ENCODE results near the gene OR51Q1. TPM values are rescaled to one million over a fixed set of nuclear protein-coding genes. Genes with fewer than 3 reads are reported as not detected.

Gene OR51Q1, protein sequence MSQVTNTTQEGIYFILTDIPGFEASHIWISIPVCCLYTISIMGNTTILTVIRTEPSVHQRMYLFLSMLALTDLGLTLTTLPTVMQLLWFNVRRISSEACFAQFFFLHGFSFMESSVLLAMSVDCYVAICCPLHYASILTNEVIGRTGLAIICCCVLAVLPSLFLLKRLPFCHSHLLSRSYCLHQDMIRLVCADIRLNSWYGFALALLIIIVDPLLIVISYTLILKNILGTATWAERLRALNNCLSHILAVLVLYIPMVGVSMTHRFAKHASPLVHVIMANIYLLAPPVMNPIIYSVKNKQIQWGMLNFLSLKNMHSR
- total RNA-seq (ENCODE audit: unreplicated experiment): not detected
- long read RNA-seq: 0 reads

DNA sequence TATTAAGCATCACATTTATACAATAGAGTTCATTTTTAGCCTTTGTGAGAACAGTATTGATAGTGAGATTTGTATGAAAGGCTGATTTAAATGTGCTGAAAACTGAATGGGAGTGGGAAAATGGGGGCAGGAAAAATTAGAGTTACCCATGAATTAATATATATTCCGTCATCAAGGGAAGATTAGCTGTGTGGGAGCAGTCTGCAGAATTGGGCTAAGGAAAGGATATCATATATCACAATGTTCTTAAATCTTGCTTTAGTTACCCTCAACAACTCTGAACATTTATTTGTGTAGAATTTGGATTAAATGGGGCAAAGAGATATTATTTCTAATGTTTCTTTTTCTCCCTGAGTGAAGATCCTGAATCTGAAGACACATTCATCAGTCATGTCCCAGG is at the start of gene OR51Q1:
TSS of gene OR51Q1 (plus strand) at position 301 of the 400 bp plus-strand sequence. CDS start at position 391, 90 bp downstream.
- H3K4me1 Mint-ChIP-seq (ENCODE audit: unreplicated experiment): peaks cover 27% of the 10 kb centered on the region
- H3K36me3 Mint-ChIP-seq (ENCODE audit: low read depth, unreplicated experiment): no peaks in the 10 kb centered on the region
- no peak for DNase-seq (ENCODE audit: low spot score)
- H3K9me3 Mint-ChIP-seq (ENCODE audit: unreplicated experiment): no peaks in the 10 kb centered on the region
- no peak within 1 kb of the TSS for H3K4me3 Mint-ChIP-seq (ENCODE audit: unreplicated experiment)
- H3K27ac Mint-ChIP-seq (ENCODE audit: unreplicated experiment): no peak within 1 kb of the TSS
- TF ChIP-seq, protein P1, sequence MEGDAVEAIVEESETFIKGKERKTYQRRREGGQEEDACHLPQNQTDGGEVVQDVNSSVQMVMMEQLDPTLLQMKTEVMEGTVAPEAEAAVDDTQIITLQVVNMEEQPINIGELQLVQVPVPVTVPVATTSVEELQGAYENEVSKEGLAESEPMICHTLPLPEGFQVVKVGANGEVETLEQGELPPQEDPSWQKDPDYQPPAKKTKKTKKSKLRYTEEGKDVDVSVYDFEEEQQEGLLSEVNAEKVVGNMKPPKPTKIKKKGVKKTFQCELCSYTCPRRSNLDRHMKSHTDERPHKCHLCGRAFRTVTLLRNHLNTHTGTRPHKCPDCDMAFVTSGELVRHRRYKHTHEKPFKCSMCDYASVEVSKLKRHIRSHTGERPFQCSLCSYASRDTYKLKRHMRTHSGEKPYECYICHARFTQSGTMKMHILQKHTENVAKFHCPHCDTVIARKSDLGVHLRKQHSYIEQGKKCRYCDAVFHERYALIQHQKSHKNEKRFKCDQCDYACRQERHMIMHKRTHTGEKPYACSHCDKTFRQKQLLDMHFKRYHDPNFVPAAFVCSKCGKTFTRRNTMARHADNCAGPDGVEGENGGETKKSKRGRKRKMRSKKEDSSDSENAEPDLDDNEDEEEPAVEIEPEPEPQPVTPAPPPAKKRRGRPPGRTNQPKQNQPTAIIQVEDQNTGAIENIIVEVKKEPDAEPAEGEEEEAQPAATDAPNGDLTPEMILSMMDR (IDR thresholded peaks at IDR 0.05; ENCODE audit: unreplicated experiment): no peak
- peaks cover 1% of the 10 kb centered on the region for H3K27me3 Mint-ChIP-seq (ENCODE audit: unreplicated experiment)

- H3K9me3 Mint-ChIP-seq (ENCODE audit: unreplicated experiment): no peaks in the 10 kb centered on the region
- H3K4me1 Mint-ChIP-seq (ENCODE audit: unreplicated experiment): no peaks in the 10 kb centered on the region
- no peaks in the 10 kb centered on the region for H3K27me3 Mint-ChIP-seq (ENCODE audit: unreplicated experiment)
- no peak overlapping the region for H3K4me3 Mint-ChIP-seq (ENCODE audit: unreplicated experiment)
- TF ChIP-seq, protein P1 (IDR thresholded peaks at IDR 0.05; ENCODE audit: unreplicated experiment): peak; percentile 88
- no peaks in the 10 kb centered on the region for H3K36me3 Mint-ChIP-seq (ENCODE audit: low read depth, unreplicated experiment)
- H3K27ac Mint-ChIP-seq (ENCODE audit: unreplicated experiment): no peak overlapping the region
- DNase-seq (ENCODE audit: low spot score): peak; percentile 71
Observed at GRCh38 chr11:5380740-5381342, 41.1 kb upstream of the OR51Q1 start.

- no peak for DNase-seq (ENCODE audit: low spot score)
- Mint-ChIP-seq H3K36me3 (ENCODE audit: low read depth, unreplicated experiment) (no peaks in the 10 kb centered on the region), H3K27ac (ENCODE audit: unreplicated experiment) (peak within 1 kb of the TSS; percentile 64), H3K4me1 (ENCODE audit: unreplicated experiment) (no peaks in the 10 kb centered on the region), H3K27me3 (ENCODE audit: unreplicated experiment) (no peaks in the 10 kb centered on the region), H3K9me3 (ENCODE audit: unreplicated experiment) (no peaks in the 10 kb centered on the region), H3K4me3 (ENCODE audit: unreplicated experiment) (no peak within 1 kb of the TSS)
- TF ChIP-seq, protein P1 (IDR thresholded peaks at IDR 0.05; ENCODE audit: unreplicated experiment): no peak
Observed at GRCh38 chr11:5383576-5383975, 38.3 kb upstream of the OR51Q1 start, which contains the start of gene OR51M1. Gene OR51M1, plus strand, starts transcription at chr11:5383812. Its CDS starts 5,587 bp downstream, at chr11:5389399.

GRCh38 chr11:5384335-5384734 is 37.6 kb upstream of the OR51Q1 start:
- H3K27me3 Mint-ChIP-seq (ENCODE audit: unreplicated experiment): no peaks in the 10 kb centered on the region
- DNase-seq (ENCODE audit: low spot score): no peak
- H3K4me3 Mint-ChIP-seq (ENCODE audit: unreplicated experiment): no peak overlapping the region
- TF ChIP-seq, protein P1 (IDR thresholded peaks at IDR 0.05; ENCODE audit: unreplicated experiment): no peak
- no peaks in the 10 kb centered on the region for H3K36me3 Mint-ChIP-seq (ENCODE audit: low read depth, unreplicated experiment)
- peak overlapping the region; percentile 5 for H3K27ac Mint-ChIP-seq (ENCODE audit: unreplicated experiment)
- H3K9me3 Mint-ChIP-seq (ENCODE audit: unreplicated experiment): no peaks in the 10 kb centered on the region
- H3K4me1 Mint-ChIP-seq (ENCODE audit: unreplicated experiment): no peaks in the 10 kb centered on the region

GRCh38 chr11:5390210-5390609 is 31.7 kb upstream of the OR51Q1 start:
- H3K4me3 Mint-ChIP-seq (ENCODE audit: unreplicated experiment): no peak overlapping the region
- no peaks in the 10 kb centered on the region for H3K27me3 Mint-ChIP-seq (ENCODE audit: unreplicated experiment)
- TF ChIP-seq, protein P1 (IDR thresholded peaks at IDR 0.05; ENCODE audit: unreplicated experiment): no peak
- no peaks in the 10 kb centered on the region for H3K4me1 Mint-ChIP-seq (ENCODE audit: unreplicated experiment)
- no peak overlapping the region for H3K27ac Mint-ChIP-seq (ENCODE audit: unreplicated experiment)
- H3K36me3 Mint-ChIP-seq (ENCODE audit: low read depth, unreplicated experiment): no peaks in the 10 kb centered on the region
- no peak for DNase-seq (ENCODE audit: low spot score)
- no peaks in the 10 kb centered on the region for H3K9me3 Mint-ChIP-seq (ENCODE audit: unreplicated experiment)

Measured in endothelial cell (in vitro differentiated cells).